ENCODE data around the gene CES5A. TPM values are rescaled to one million over a fixed set of nuclear protein-coding genes. Genes with fewer than 3 reads are reported as not detected.

CES5A gene
- polyA plus RNA-seq, 3 donors: not detected

DNA sequence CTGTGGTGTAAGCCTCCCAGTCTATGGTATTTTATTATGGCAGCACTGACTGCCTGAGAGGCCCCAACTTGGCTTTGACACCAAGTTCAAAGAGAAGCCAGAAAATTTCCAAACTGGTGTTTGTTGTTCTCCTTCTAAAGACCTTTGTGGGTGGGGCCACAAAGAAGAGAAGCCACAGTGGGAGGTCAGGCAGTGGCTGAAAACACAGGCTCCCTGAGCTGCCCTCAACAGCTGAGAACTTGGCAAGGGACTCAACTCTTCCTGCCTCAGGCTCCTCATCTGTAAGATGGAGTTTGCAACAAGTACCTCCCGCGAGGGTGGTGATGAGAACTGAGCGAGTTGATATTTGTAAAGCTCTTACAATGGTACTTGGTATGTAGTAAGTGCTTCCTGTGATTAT is 18.2 kb downstream of the CES5A start:
- no peaks in the 10 kb centered on the region for H3K9me3 ChIP-seq (replicated peaks in 1 of 2; ENCODE audit: control insufficient read depth in 1 of 2, insufficient read depth in 1 of 2, low read length in 2 of 2)
- no peak overlapping the region for H3K9ac ChIP-seq (ENCODE audit: insufficient read depth, low read length, poor library complexity, severe bottlenecking)
- intact Hi-C loops (cut with micrococcal nuclease): no loop called here
- no peak for DNase-seq
- H4K20me1 ChIP-seq (ENCODE audit: insufficient read depth, low read length): no peaks in the 10 kb centered on the region
- no peak overlapping the region for H3K4me3 Mint-ChIP-seq
- no peak overlapping the region for H2AFZ ChIP-seq (ENCODE audit: insufficient read depth, low read depth, low read length, poor library complexity, severe bottlenecking)
- no peaks in the 10 kb centered on the region for H3K4me1 ChIP-seq (ENCODE audit: control insufficient read depth in 1 of 2, insufficient read depth in 2 of 2, low read length in 2 of 2)
- H3K4me2 ChIP-seq (replicated peaks; ENCODE audit: extremely low read depth, low read length, poor library complexity, severe bottlenecking): no peak overlapping the region
- H3K79me2 ChIP-seq (ENCODE audit: insufficient read depth, low read length): no peaks in the 10 kb centered on the region
- H3K36me3 ChIP-seq (replicated peaks in 1 of 2; ENCODE audit: control insufficient read depth in 1 of 2, insufficient read depth in 2 of 2, low read length in 2 of 2): no peaks in the 10 kb centered on the region
- H3K4me3 ChIP-seq (replicated peaks in 1 of 3; ENCODE audit: low read depth in 2 of 3, low read length in 3 of 3): no peak overlapping the region
- H3K27me3 ChIP-seq (ENCODE audit: control insufficient read depth in 2 of 2, insufficient read depth in 2 of 2, low read length in 2 of 2): peaks cover 0 to 3% of the 10 kb centered on the region in 2 donors
- H3K36me3 Mint-ChIP-seq: no peaks in the 10 kb centered on the region
- no peaks in the 10 kb centered on the region for H3K4me1 Mint-ChIP-seq
- peaks cover 15 to 16% (median 16%) of the 10 kb centered on the region in 3 donors for H3K27me3 Mint-ChIP-seq (ENCODE audit: low read depth in 3 of 3)
- peaks cover 0 to 1% (median 0%) of the 10 kb centered on the region in 7 donors for H3K9me3 Mint-ChIP-seq
- H3K27ac Mint-ChIP-seq: no peak overlapping the region
- no peak for TF ChIP-seq CTCF (IDR thresholded peaks at IDR 0.05)
- no peak overlapping the region for H3K27ac ChIP-seq (ENCODE audit: low read depth in 1 of 2, low read length in 2 of 2)
- 100% methylated on average over 3 of the region's 3 CpGs for WGBS (ENCODE audit: insufficient coverage)

DNA sequence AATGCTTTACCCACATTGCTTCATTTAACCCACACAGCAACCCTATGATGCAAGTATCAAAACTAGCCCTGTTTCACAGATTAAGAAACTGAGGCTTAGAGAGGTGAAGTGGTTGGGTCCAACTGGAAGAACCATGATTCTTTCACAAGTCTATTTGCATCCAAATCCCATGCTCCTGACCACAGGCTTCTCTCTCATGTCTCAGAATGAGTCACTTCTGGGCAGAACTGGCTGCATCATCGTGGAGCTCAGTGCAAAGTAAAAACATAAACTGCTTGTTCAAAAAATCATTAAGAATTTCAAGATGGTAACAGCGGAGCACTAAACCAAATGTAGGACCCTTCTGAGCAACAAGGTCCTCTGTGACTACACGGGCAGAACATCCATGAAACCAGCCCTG is 22.1 kb downstream of the CES5A start:
- WGBS (ENCODE audit: insufficient coverage): 85% methylated on average over 2 of the region's 3 CpGs

More for the DNA sequence above, 22.1 kb downstream of the CES5A start:
- Mint-ChIP-seq H3K4me1 (no peaks in the 10 kb centered on the region), H3K27me3 (ENCODE audit: low read depth in 3 of 3) (peaks cover 8 to 15% (median 8%) of the 10 kb centered on the region in 3 donors), H3K36me3 (no peaks in the 10 kb centered on the region), H3K27ac (no peak overlapping the region), H3K4me3 (no peak overlapping the region), H3K9me3 (peaks cover 0 to 1% (median 0%) of the 10 kb centered on the region in 7 donors)
- no peaks in the 10 kb centered on the region for H3K9me3 ChIP-seq (replicated peaks in 1 of 2; ENCODE audit: control insufficient read depth in 1 of 2, insufficient read depth in 1 of 2, low read length in 2 of 2)
- DNase-seq: no peak
- H3K4me3 ChIP-seq (replicated peaks in 1 of 3; ENCODE audit: low read depth in 2 of 3, low read length in 3 of 3): no peak overlapping the region
- H3K4me2 ChIP-seq (replicated peaks; ENCODE audit: extremely low read depth, low read length, poor library complexity, severe bottlenecking): no peak overlapping the region
- no peaks in the 10 kb centered on the region for H4K20me1 ChIP-seq (ENCODE audit: insufficient read depth, low read length)
- intact Hi-C loops (cut with micrococcal nuclease): no loop called here
- no peaks in the 10 kb centered on the region for H3K79me2 ChIP-seq (ENCODE audit: insufficient read depth, low read length)
- H3K27ac ChIP-seq (ENCODE audit: low read depth in 1 of 2, low read length in 2 of 2): no peak overlapping the region
- H2AFZ ChIP-seq (ENCODE audit: insufficient read depth, low read depth, low read length, poor library complexity, severe bottlenecking): no peak overlapping the region
- H3K27me3 ChIP-seq (ENCODE audit: control insufficient read depth in 2 of 2, insufficient read depth in 2 of 2, low read length in 2 of 2): peaks cover 0 to 3% of the 10 kb centered on the region in 2 donors
- H3K9ac ChIP-seq (ENCODE audit: insufficient read depth, low read length, poor library complexity, severe bottlenecking): no peak overlapping the region
- H3K4me1 ChIP-seq (ENCODE audit: control insufficient read depth in 1 of 2, insufficient read depth in 2 of 2, low read length in 2 of 2): no peaks in the 10 kb centered on the region
- no peak for TF ChIP-seq CTCF (IDR thresholded peaks at IDR 0.05)
- H3K36me3 ChIP-seq (replicated peaks in 1 of 2; ENCODE audit: control insufficient read depth in 1 of 2, insufficient read depth in 2 of 2, low read length in 2 of 2): no peaks in the 10 kb centered on the region
